Measurements from ENCODE around the gene NPM1.
"Not testable (repeated sequence)": the region's sequence is repeated elsewhere in the genome, so short reads cannot be mapped to it uniquely, and the experiment has no call there.

The NPM1 gene

GRCh38 chr5:171363846-171364245, 23.8 kb upstream of the NPM1 start:
- no peak overlapping the region for H3K4me3 ChIP-seq (ENCODE audit: low read length in 2 of 2)
- H3K27ac ChIP-seq (ENCODE audit: low read length): no peak overlapping the region
- H3K27me3 ChIP-seq (ENCODE audit: control insufficient read depth in 1 of 2, insufficient read depth in 2 of 2, low read length in 2 of 2): peaks cover 0 to 2% of the 10 kb centered on the region in 2 donors
- H3K36me3 ChIP-seq (ENCODE audit: control insufficient read depth in 2 of 2, insufficient read depth in 2 of 2, low read length in 2 of 2): no peaks in the 10 kb centered on the region
- no peak overlapping the region for H3K9ac ChIP-seq (ENCODE audit: low read length in 2 of 2)
- H3K4me1 ChIP-seq (ENCODE audit: control insufficient read depth, insufficient read depth, low read length): no peaks in the 10 kb centered on the region
- H3K9me3 ChIP-seq (ENCODE audit: control insufficient read depth in 2 of 2, low read length in 2 of 2): no peaks in the 10 kb centered on the region

GRCh38 chr5:171365351-171365750, 22.3 kb upstream of the NPM1 start:
- Histone ChIP-seq H3K9me3 (ENCODE audit: control insufficient read depth in 2 of 2, low read length in 2 of 2) (no peaks in the 10 kb centered on the region), H3K4me1 (ENCODE audit: control insufficient read depth, insufficient read depth, low read length) (no peaks in the 10 kb centered on the region), H3K27me3 (ENCODE audit: control insufficient read depth in 1 of 2, insufficient read depth in 2 of 2, low read length in 2 of 2) (peaks cover 0 to 2% of the 10 kb centered on the region in 2 donors), H3K27ac (ENCODE audit: low read length) (no peak overlapping the region), H3K4me3 (ENCODE audit: low read length in 2 of 2) (no peak overlapping the region), H3K36me3 (ENCODE audit: control insufficient read depth in 2 of 2, insufficient read depth in 2 of 2, low read length in 2 of 2) (no peaks in the 10 kb centered on the region), H3K9ac (ENCODE audit: low read length in 2 of 2) (no peak overlapping the region)

- H3K4me3 ChIP-seq (ENCODE audit: low read length in 2 of 2): no peak overlapping the region
- H3K4me1 ChIP-seq (ENCODE audit: control insufficient read depth, insufficient read depth, low read length): no peaks in the 10 kb centered on the region
- no peaks in the 10 kb centered on the region for H3K36me3 ChIP-seq (ENCODE audit: control insufficient read depth in 2 of 2, insufficient read depth in 2 of 2, low read length in 2 of 2)
- peaks cover 0 to 8% of the 10 kb centered on the region in 2 donors for H3K27me3 ChIP-seq (ENCODE audit: control insufficient read depth in 1 of 2, insufficient read depth in 2 of 2, low read length in 2 of 2)
- no peak overlapping the region for H3K27ac ChIP-seq (ENCODE audit: low read length)
- H3K9me3 ChIP-seq (ENCODE audit: control insufficient read depth in 2 of 2, low read length in 2 of 2): no peaks in the 10 kb centered on the region
- H3K9ac ChIP-seq (ENCODE audit: low read length in 2 of 2): no peak overlapping the region
Observed at GRCh38 chr5:171366645-171367044, 21.0 kb upstream of the NPM1 start.

- no peaks in the 10 kb centered on the region for H3K36me3 ChIP-seq (ENCODE audit: control insufficient read depth in 2 of 2, insufficient read depth in 2 of 2, low read length in 2 of 2)
- H3K4me3 ChIP-seq (ENCODE audit: low read length in 2 of 2): no peak overlapping the region
- H3K9me3 ChIP-seq (ENCODE audit: control insufficient read depth in 2 of 2, low read length in 2 of 2): no peaks in the 10 kb centered on the region
- no peaks in the 10 kb centered on the region for H3K4me1 ChIP-seq (ENCODE audit: control insufficient read depth, insufficient read depth, low read length)
- H3K27me3 ChIP-seq (ENCODE audit: control insufficient read depth in 1 of 2, insufficient read depth in 2 of 2, low read length in 2 of 2): peaks cover 0 to 8% of the 10 kb centered on the region in 2 donors
- H3K9ac ChIP-seq (ENCODE audit: low read length in 2 of 2): no peak overlapping the region
- H3K27ac ChIP-seq (ENCODE audit: low read length): no peak overlapping the region
Observed at GRCh38 chr5:171367424-171368370, 20.0 kb upstream of the NPM1 start.

GRCh38 chr5:171369056-171369455, 18.6 kb upstream of the NPM1 start:
- H3K4me1 ChIP-seq (ENCODE audit: control insufficient read depth, insufficient read depth, low read length): no peaks in the 10 kb centered on the region
- no peaks in the 10 kb centered on the region for H3K9me3 ChIP-seq (ENCODE audit: control insufficient read depth in 2 of 2, low read length in 2 of 2)
- H3K4me3 ChIP-seq (ENCODE audit: low read length in 2 of 2): no peak overlapping the region
- H3K27ac ChIP-seq (ENCODE audit: low read length): no peak overlapping the region
- peaks cover 0 to 8% of the 10 kb centered on the region in 2 donors for H3K27me3 ChIP-seq (ENCODE audit: control insufficient read depth in 1 of 2, insufficient read depth in 2 of 2, low read length in 2 of 2)
- H3K9ac ChIP-seq (ENCODE audit: low read length in 2 of 2): no peak overlapping the region
- H3K36me3 ChIP-seq (ENCODE audit: control insufficient read depth in 2 of 2, insufficient read depth in 2 of 2, low read length in 2 of 2): no peaks in the 10 kb centered on the region

GRCh38 chr5:171369898-171370297, 17.8 kb upstream of the NPM1 start:
- Histone ChIP-seq H3K9me3 (ENCODE audit: control insufficient read depth in 2 of 2, low read length in 2 of 2) (no peaks in the 10 kb centered on the region), H3K36me3 (ENCODE audit: control insufficient read depth in 2 of 2, insufficient read depth in 2 of 2, low read length in 2 of 2) (no peaks in the 10 kb centered on the region), H3K4me1 (ENCODE audit: control insufficient read depth, insufficient read depth, low read length) (no peaks in the 10 kb centered on the region), H3K27ac (ENCODE audit: low read length) (no peak overlapping the region), H3K27me3 (ENCODE audit: control insufficient read depth in 1 of 2, insufficient read depth in 2 of 2, low read length in 2 of 2) (peaks cover 0 to 7% of the 10 kb centered on the region in 2 donors), H3K9ac (ENCODE audit: low read length in 2 of 2) (no peak overlapping the region), H3K4me3 (ENCODE audit: low read length in 2 of 2) (no peak overlapping the region)

- not testable (repeated sequence) for H3K9me3 ChIP-seq (ENCODE audit: control insufficient read depth in 2 of 2, low read length in 2 of 2); H3K36me3 ChIP-seq (ENCODE audit: control insufficient read depth in 2 of 2, insufficient read depth in 2 of 2, low read length in 2 of 2); H3K27me3 ChIP-seq (ENCODE audit: control insufficient read depth in 1 of 2, insufficient read depth in 2 of 2, low read length in 2 of 2); H3K27ac ChIP-seq (ENCODE audit: low read length); H3K4me1 ChIP-seq (ENCODE audit: control insufficient read depth, insufficient read depth, low read length); H3K4me3 ChIP-seq (ENCODE audit: low read length in 2 of 2); H3K9ac ChIP-seq (ENCODE audit: low read length in 2 of 2)
Observed at GRCh38 chr5:171370881-171371280, 16.8 kb upstream of the NPM1 start.

GRCh38 chr5:171371326-171371725, 16.3 kb upstream of the NPM1 start:
- Histone ChIP-seq H3K9ac (ENCODE audit: low read length in 2 of 2) (no peak overlapping the region), H3K27me3 (ENCODE audit: control insufficient read depth in 1 of 2, insufficient read depth in 2 of 2, low read length in 2 of 2) (peaks cover 0 to 6% of the 10 kb centered on the region in 2 donors), H3K4me1 (ENCODE audit: control insufficient read depth, insufficient read depth, low read length) (no peaks in the 10 kb centered on the region), H3K36me3 (ENCODE audit: control insufficient read depth in 2 of 2, insufficient read depth in 2 of 2, low read length in 2 of 2) (no peaks in the 10 kb centered on the region), H3K4me3 (ENCODE audit: low read length in 2 of 2) (no peak overlapping the region), H3K9me3 (ENCODE audit: control insufficient read depth in 2 of 2, low read length in 2 of 2) (no peaks in the 10 kb centered on the region), H3K27ac (ENCODE audit: low read length) (no peak overlapping the region)

- Histone ChIP-seq H3K27me3 (ENCODE audit: control insufficient read depth in 1 of 2, insufficient read depth in 2 of 2, low read length in 2 of 2) (no peaks in the 10 kb centered on the region), H3K9ac (ENCODE audit: low read length in 2 of 2) (no peak overlapping the region), H3K27ac (ENCODE audit: low read length) (no peak overlapping the region), H3K4me1 (ENCODE audit: control insufficient read depth, insufficient read depth, low read length) (no peaks in the 10 kb centered on the region), H3K9me3 (ENCODE audit: control insufficient read depth in 2 of 2, low read length in 2 of 2) (no peaks in the 10 kb centered on the region), H3K36me3 (ENCODE audit: control insufficient read depth in 2 of 2, insufficient read depth in 2 of 2, low read length in 2 of 2) (no peaks in the 10 kb centered on the region), H3K4me3 (ENCODE audit: low read length in 2 of 2) (no peak overlapping the region)
Observed at GRCh38 chr5:171379961-171380360, 7.7 kb upstream of the NPM1 start.

- not testable (repeated sequence) for H3K9me3 ChIP-seq (ENCODE audit: control insufficient read depth in 2 of 2, low read length in 2 of 2); H3K4me3 ChIP-seq (ENCODE audit: low read length in 2 of 2); H3K27me3 ChIP-seq (ENCODE audit: control insufficient read depth in 1 of 2, insufficient read depth in 2 of 2, low read length in 2 of 2); H3K27ac ChIP-seq (ENCODE audit: low read length); H3K9ac ChIP-seq (ENCODE audit: low read length in 2 of 2); H3K36me3 ChIP-seq (ENCODE audit: control insufficient read depth in 2 of 2, insufficient read depth in 2 of 2, low read length in 2 of 2)
- H3K4me1 ChIP-seq (ENCODE audit: control insufficient read depth, insufficient read depth, low read length): peaks cover 11% of the 10 kb centered on the region
Observed at GRCh38 chr5:171384416-171384815, 3.2 kb upstream of the NPM1 start.

- H3K4me3 ChIP-seq (ENCODE audit: low read length in 2 of 2); H3K9me3 ChIP-seq (ENCODE audit: control insufficient read depth in 2 of 2, low read length in 2 of 2); H3K27ac ChIP-seq (ENCODE audit: low read length): not testable (repeated sequence)
Observed at GRCh38 chr5:171384999-171385398, 2.6 kb upstream of the NPM1 start.

More at GRCh38 chr5:171384999-171385398, 2.6 kb upstream of the NPM1 start:
- not testable (repeated sequence) for H3K27me3 ChIP-seq (ENCODE audit: control insufficient read depth in 1 of 2, insufficient read depth in 2 of 2, low read length in 2 of 2); H3K36me3 ChIP-seq (ENCODE audit: control insufficient read depth in 2 of 2, insufficient read depth in 2 of 2, low read length in 2 of 2); H3K9ac ChIP-seq (ENCODE audit: low read length in 2 of 2)
- H3K4me1 ChIP-seq (ENCODE audit: control insufficient read depth, insufficient read depth, low read length): peaks cover 11% of the 10 kb centered on the region
